Tongue (tissue), 2 donors: Measurements from ENCODE around the gene FOXJ1. TPM values are rescaled to one million over a fixed set of nuclear protein-coding genes. Genes with fewer than 3 reads are reported as not detected.
A peak's percentile ranks its signal among the peaks of the same experiment; 100 is the strongest.

Experiments used
- DNase-seq: peaks from one replicate; pipeline ENCODE4 v3.0.0-alpha.2; 2015
- total RNA-seq: library from RNA; depleted of rRNA; stranded (reverse); fragments of >200 nt; gene quantifications from one replicate; pipeline ENCODE4 v1.2.3, GENCODE V29; 2014

Gene FOXJ1
- total RNA-seq, 1 donor from 2014 or later = 0.51 TPM

- DNase-seq = no peak
Observed at GRCh38 chr17:76140661-76141211, 309 bp downstream of the FOXJ1 start.

DNA sequence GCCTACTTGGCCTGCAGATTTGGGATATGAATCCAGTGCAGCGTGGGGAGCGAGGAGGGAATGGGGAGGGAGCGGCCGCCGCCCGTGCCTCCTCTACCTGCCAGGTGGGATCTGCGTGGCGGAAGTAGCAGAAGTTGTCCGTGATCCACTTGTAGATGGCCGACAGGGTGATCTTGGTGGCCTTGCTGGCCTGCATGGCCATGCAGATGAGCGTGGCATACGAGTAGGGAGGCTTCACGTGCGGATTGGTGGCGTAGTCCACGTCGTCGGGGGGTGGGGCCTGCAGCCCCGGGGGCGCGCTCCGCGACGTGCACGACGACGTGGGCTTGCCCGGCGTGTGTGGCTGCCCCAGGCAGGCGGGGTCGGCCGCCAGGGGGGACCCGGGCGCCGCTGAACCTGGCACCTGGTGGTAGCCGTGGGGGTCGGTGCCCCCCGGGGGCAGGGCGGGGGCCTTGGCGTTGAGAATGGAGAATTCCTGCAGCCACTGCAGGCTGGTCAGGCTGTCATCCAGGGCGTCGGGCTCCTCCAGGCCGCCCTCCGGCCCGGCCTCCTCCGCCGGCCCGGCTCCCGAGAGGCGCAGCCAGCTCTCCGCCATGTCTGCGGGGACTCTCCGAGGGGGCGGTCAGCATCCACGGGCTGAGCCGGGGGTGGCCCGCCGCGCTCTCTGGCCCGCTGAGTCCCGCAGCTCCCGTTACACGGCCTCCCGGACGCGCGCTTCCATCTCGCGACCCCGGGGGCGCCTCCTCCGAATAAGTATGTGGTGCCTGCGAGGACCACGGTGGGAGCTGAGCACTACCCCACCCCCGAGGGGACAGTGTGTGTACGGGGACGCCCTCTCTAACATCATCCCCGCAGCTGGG, 1.0 kb downstream of the FOXJ1 start:
- DNase-seq = no peak

GRCh38 chr17:76138896-76139752, 1.9 kb downstream of the FOXJ1 start:
- DNase-seq = no peak

GRCh38 chr17:76138234-76138895, 2.7 kb downstream of the FOXJ1 start:
- peak; percentile 67 for DNase-seq

DNA sequence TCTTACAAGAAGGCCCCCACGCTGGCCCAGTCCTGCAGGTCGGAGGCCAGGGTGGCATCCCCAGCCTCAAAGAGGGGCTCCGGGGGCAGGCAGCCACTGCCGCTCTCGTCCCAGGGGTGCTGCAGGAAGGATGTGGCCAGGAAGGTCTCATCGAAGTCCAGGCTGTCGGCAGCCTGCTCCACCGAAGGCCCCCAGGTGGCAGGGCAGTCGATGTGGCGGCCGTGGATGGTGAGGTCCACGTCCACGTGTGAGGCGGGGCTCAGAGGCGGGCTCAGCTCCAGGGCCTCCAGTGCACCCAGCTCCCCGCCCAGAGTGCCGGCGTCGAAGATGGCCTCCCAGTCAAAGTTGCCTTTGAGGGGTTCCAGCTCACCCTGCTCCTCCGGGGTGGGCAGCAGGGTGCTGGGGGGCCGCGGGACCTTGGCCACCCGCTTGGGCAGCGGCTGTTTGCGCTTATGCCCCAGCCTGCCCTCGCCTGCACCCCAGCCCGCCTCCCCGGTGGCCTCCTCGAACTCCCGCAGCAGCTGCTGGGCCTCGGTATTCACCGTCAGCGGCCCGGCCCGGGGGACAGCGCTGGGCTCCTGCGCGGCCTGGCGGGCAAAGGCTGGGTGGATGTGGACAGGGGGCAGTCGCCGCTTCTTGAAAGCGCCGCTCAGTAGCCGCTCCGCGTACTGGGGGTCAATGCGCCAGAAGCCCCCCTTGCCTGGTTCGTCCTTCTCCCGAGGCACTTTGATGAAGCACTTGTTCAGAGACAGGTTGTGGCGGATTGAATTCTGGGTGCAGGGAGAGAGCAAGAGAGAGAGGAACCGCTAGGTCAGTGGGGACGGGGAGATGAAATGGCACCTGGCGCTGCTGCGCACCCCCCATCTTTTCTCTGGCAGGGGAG, 3.5 kb downstream of the FOXJ1 start:
- DNase-seq = no peak

DNA sequence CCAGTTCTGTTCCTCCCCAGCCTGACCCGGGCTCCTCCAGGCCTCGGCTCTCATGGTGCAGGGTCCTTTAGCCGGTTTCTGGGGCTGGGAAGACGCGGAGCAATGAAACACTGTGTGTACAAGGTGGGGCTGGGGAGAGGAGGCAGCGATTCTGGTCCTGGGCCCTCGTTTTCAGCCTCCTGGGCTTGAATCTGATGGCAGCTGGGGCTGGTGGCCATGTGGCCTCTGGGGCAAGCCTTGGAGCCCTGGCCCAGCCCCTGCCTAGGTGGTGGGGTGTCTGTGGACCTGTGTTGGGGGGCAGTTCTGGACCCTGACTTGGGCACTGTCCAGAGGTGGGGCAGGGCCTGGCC, 4.1 kb downstream of the FOXJ1 start:
- DNase-seq = no peak

DNA sequence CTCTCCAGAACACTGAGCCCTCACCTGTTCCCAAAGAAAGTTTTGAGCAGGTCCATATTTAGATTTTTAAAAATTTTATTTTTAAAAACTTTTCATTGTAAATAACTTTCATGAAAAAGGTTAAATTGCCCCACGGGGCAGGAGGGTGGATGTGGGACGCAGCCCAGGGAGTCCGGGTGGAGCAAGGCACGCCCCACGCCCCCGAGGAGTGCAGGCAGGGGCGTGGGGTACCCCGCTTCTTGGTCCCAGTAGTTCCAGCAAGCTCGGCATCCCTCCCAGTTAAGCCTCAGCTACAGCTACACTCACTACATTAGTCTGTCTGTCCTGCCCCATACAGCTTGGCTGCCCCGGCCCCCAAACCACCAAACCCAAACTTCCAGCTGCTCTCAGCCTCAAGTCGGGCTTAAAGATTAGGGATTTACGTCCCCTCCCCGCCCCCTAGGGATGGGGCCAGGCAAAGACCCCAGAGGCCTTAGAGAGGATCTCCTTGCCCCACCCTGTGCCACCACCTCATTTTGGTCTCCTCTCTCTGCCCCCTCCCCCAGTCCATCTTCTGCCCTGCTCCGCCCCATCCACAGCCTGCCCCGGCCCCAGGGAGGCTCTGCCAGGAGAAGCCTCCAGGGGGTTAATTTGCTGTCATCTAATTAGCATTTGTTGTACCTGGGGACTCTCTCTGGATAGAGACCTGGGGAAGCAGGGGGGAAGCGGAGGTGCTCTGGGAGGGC, 4.6 kb downstream of the FOXJ1 start:
- no peak for DNase-seq

DNA sequence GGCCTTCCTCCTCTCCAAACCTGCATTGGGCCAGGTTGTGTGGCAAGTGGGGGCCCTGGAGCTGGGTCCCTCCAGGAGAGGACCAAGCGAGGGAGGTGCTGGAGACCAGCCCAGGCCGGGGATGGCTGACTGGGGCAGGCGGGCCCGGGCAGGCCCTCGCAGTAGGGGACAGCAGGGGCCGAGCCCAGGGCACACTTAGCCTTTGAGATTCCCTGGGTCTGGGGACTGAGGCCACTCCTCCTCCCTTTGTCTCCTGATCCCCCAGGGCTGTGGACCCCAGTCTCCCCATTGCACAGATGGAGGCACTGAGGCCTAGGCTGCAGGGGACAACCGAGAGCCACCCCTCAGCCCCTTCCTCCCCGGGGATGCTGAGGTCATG, 5.2 kb downstream of the FOXJ1 start:
- DNase-seq = no peak

- DNase-seq = no peak
Observed at GRCh38 chr17:76134911-76135809, 5.9 kb downstream of the FOXJ1 start.

GRCh38 chr17:76132574-76133338, 8.3 kb downstream of the FOXJ1 start:
- no peak for DNase-seq

GRCh38 chr17:76131692-76132573, 9.1 kb downstream of the FOXJ1 start:
- no peak for DNase-seq

GRCh38 chr17:76131051-76131691, 9.9 kb downstream of the FOXJ1 start:
- DNase-seq = no peak

DNA sequence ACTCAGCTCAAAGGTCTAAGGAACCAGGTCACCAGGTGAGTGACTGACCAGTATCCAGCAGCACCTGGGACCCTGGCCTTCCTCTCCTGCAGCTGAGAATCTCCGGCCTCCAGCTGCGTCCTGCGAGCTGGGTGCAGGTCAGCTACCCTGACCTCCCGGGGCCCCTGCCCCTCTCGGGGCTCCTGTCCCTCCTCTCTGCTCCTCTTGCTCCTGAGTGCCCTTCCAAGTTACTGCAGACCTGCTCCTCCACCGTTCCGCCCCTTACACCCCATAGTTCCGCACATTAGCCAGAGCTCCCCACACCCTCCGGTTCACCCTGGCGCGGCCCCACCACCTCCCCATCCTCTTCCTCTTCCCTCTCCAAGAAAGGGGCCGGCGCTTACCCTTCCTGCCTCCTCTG, 10.6 kb downstream of the FOXJ1 start:
- no peak for DNase-seq

DNA sequence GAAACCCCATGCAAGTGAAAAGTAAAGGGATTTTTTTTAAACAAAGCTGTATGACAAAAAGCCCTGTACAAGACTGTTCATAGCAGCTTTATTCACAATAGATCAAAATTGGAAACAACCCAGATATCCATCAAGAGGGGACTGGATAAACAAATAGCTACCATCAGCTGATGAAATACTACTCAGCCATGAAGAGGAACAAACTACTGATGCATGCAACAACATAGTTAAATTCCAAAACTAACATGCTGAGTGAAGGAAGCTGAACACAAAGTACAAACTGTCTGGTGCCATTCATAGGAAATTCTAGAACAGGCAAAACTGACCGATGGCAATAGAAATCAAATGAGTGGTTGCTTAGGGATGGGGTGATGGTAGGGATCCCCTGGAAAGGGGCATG, 15.1 kb downstream of the FOXJ1 start:
- no peak for DNase-seq

DNA sequence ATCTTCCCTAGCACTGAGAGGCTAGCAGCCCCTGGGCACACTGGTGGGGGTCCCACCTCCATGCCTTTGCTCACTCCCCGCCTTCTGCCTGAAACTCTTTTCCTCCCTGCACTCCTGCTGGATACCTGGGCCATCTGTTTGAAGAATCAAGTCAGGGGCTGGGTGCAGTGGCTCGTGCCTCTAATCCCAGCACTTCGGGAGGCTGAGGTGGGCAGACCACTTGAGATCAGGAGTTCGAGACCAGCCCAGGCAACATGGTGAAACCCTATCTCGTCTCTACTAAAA, 15.7 kb downstream of the FOXJ1 start:
- no peak for DNase-seq

GRCh38 chr17:76124582-76125390, 16.3 kb downstream of the FOXJ1 start:
- DNase-seq = no peak
